GM12878 (cell line): ENCODE results near the gene RNF168. TPM values are rescaled to one million over a fixed set of nuclear protein-coding genes. Genes with fewer than 3 reads are reported as not detected.

Experiments
- ATAC-seq: fragments of 200-7000 bp; cut with Tn5 transposase; 3 replicates; pipeline ENCODE4 v1.9.1; 2020; ENCODE audit warnings: mild to moderate bottlenecking, moderate library complexity
- BruUV-seq: library from RNA; stranded (reverse); fragments of 400-500 nt; replicated peaks from 2 replicates; lab custom pipeline; 2021; lab: Mats Ljungman, UMichigan
- CTCF ChIA-PET: fragments of 300-600 bp; sonication (Branson Sonifier 250); formaldehyde crosslinking; extraction: SDS; loops from one replicate; lab custom pipeline; 2021; ENCODE audit warnings: inconsistent platforms; lab: Yijun Ruan, JAX
- POLR2A ChIA-PET: fragments of 350-600 bp; formaldehyde crosslinking; extraction: SDS; loops from one replicate; lab custom pipeline; 2021; ENCODE audit warnings: inconsistent platforms; lab: Charles Lee
- RAD21 ChIA-PET: fragments of 300-600 bp; sonication (Branson Sonifier 250); formaldehyde crosslinking; loops from one replicate; lab custom pipeline; 2023; ENCODE audit warnings: antibody characterized with exemption; ENCODE audit not compliant: unreplicated experiment; lab: Charles Lee
- SMC1A ChIA-PET: fragments of 300-600 bp; sonication (Branson Sonifier 250); formaldehyde crosslinking; loops from one replicate; lab custom pipeline; 2023; ENCODE audit not compliant: unreplicated experiment, uncharacterized antibody; lab: Charles Lee
- DNase-seq: peaks from one replicate; pipeline ENCODE4 v3.0.0-alpha.2; 2011; ENCODE audit warnings: low read depth, low spot score
- FAIRE-seq: peaks from 3 replicates; lab custom pipeline; 2011; peaks lifted over from hg19 to GRCh38; lab: Jason Lieb, UNC
- H2AFZ ChIP-seq: 2 replicates; pipeline ENCODE4 v1.6.0; 2011; ENCODE audit warnings: low read depth, low read length, control low read depth; ENCODE audit not compliant: control insufficient read depth
- H3K27ac ChIP-seq: 2 replicates; pipeline ENCODE4 v1.5.1; 2011; ENCODE audit warnings: control low read depth; ENCODE audit not compliant: control insufficient read depth, insufficient read depth
- H3K27me3 ChIP-seq, 2 experiments: replicated peaks in 1 of 2; 2 replicates each; pipeline versions ENCODE4 v1.6.0 to v1.6.1; 2011; ENCODE audit warnings: low read length in 1 of 2; ENCODE audit not compliant: control insufficient read depth in 2 of 2, insufficient read depth in 2 of 2
- H3K36me3 ChIP-seq, 2 experiments: 2 replicates each; pipeline ENCODE4 v1.5.1; 2011; ENCODE audit warnings: low read length in 1 of 2; ENCODE audit not compliant: control insufficient read depth in 2 of 2, insufficient read depth in 2 of 2
- H3K4me1 ChIP-seq: 2 replicates; pipeline ENCODE4 v1.6.1; 2011; ENCODE audit warnings: mild to moderate bottlenecking, low read length, moderate library complexity, mixed read lengths; ENCODE audit not compliant: control insufficient read depth, insufficient read depth
- H3K4me2 ChIP-seq: 2 replicates; pipeline ENCODE4 v1.6.0; 2011; ENCODE audit warnings: control low read depth; ENCODE audit not compliant: control insufficient read depth, insufficient read depth
- H3K4me3 ChIP-seq: fragments of 200-600 bp; sonication (generic); 2 replicates; pipeline ENCODE4 v1.5.1; 2016
- H3K79me2 ChIP-seq: 2 replicates; pipeline ENCODE4 v1.6.0; 2011; ENCODE audit warnings: low read length; ENCODE audit not compliant: control insufficient read depth, insufficient read depth
- H3K9ac ChIP-seq: 2 replicates; pipeline ENCODE4 v1.8.0; 2011; ENCODE audit warnings: low read length, control low read depth, mixed read lengths; ENCODE audit not compliant: control insufficient read depth, insufficient read depth
- H3K9me3 ChIP-seq: replicated peaks from 3 replicates; pipeline ENCODE4 v1.5.1; 2011; ENCODE audit warnings: mild to moderate bottlenecking, low read length; ENCODE audit not compliant: control insufficient read depth, insufficient read depth
- H4K20me1 ChIP-seq: 2 replicates; pipeline ENCODE4 v1.6.0; 2011; ENCODE audit not compliant: control insufficient read depth, insufficient read depth
- ASH2L ChIP-seq: fragments of 300-600, 200-600 bp; sonication (generic); IDR thresholded peaks from 2 replicates; pipeline ENCODE4 v1.6.1; 2017; ENCODE audit warnings: low read depth, mild to moderate bottlenecking, borderline replicate concordance
- BHLHE40 ChIP-seq, 2 experiments: fragments of 450-650 bp in 1 of 2; IDR thresholded peaks; 2 replicates each; pipeline ENCODE4 v1.6.1; 2011 to 2017; ENCODE audit warnings: low read depth in 2 of 2, borderline replicate concordance in 1 of 2, improper control_type of control experiment in 1 of 2, low read length in 1 of 2, mild to moderate bottlenecking in 1 of 2
- EGR1 ChIP-seq, 2 experiments: IDR thresholded peaks; 1 replicate in 1 of 2; 2 replicates in 1 of 2; pipeline ENCODE4 v1.6.1; 2011 to 2012; ENCODE audit warnings: low read depth in 2 of 2, low read length in 2 of 2, borderline replicate concordance in 1 of 2, mild to moderate bottlenecking in 1 of 2, moderate library complexity in 1 of 2
- GABPA ChIP-seq: IDR thresholded peaks from 2 replicates; pipeline ENCODE4 v1.6.1; 2014; ENCODE audit warnings: antibody characterized with exemption, low read depth, mild to moderate bottlenecking, inconsistent platforms
- HDGF ChIP-seq: fragments of 450-650 bp; IDR thresholded peaks from 2 replicates; pipeline ENCODE4 v1.6.1; 2016; ENCODE audit warnings: antibody characterized with exemption
- JUNB ChIP-seq: IDR thresholded peaks from 2 replicates; pipeline ENCODE4 v1.6.1; 2016; ENCODE audit warnings: antibody characterized with exemption, mild to moderate bottlenecking
- MLLT1 ChIP-seq: fragments of 450-650 bp; IDR thresholded peaks from 2 replicates; pipeline ENCODE4 v1.6.1; 2016; ENCODE audit warnings: mild to moderate bottlenecking
- NFYA ChIP-seq: IDR thresholded peaks from 2 replicates; pipeline ENCODE4 v1.6.1; 2011; ENCODE audit warnings: low read depth, mild to moderate bottlenecking, low read length, improper control_type of control experiment, borderline replicate concordance
- PAX8 ChIP-seq: fragments of 450-650 bp; IDR thresholded peaks from 2 replicates; pipeline ENCODE4 v1.6.1; 2017; ENCODE audit warnings: mild to moderate bottlenecking, moderate library complexity
- RAD51 ChIP-seq: fragments of 450-650 bp; IDR thresholded peaks from 2 replicates; pipeline ENCODE4 v1.6.1; 2016; ENCODE audit warnings: moderate library complexity, mild to moderate bottlenecking, inconsistent platforms
- SKIL ChIP-seq: fragments of 450-650 bp; IDR thresholded peaks from 2 replicates; pipeline ENCODE4 v1.6.1; 2017; ENCODE audit warnings: mild to moderate bottlenecking, low read depth, inconsistent platforms; ENCODE audit not compliant: poor library complexity, severe bottlenecking
- TARDBP ChIP-seq: IDR thresholded peaks from 2 replicates; pipeline ENCODE4 v1.6.1; 2016; ENCODE audit warnings: borderline replicate concordance
- YBX1 ChIP-seq: fragments of 450-650 bp; IDR thresholded peaks from 2 replicates; pipeline ENCODE4 v1.6.1; 2016; ENCODE audit warnings: antibody characterized with exemption
- WGBS: methylation state at CpG from one replicate; pipeline ENCODE4 v1.1.6; 2016; ENCODE audit warnings: low lambda C conversion rate; ENCODE audit not compliant: insufficient replicate concordance, insufficient coverage; ENCODE audit errors: missing lambda C conversion rate; 5-methylcytosine and 5-hydroxymethylcytosine counted together
- in situ Hi-C: fragments of 300-500 bp; cut with MboI; formaldehyde crosslinking; loops from 9 replicates; pipeline ENCODE4 v1.14.3; 2018; ENCODE audit warnings: mixed read lengths
- intact Hi-C: fragments of 100-400 bp; cut with micrococcal nuclease; formaldehyde crosslinking; loops from one replicate; pipeline ENCODE4 v1.14.2; 2022; ENCODE audit not compliant: unreplicated experiment
- polyA plus RNA-seq, 11 experiments: library from polyadenylated mRNA; depleted of rRNA in 4 of 11; unstranded in 6 of 11; stranded (reverse) in 5 of 11; fragments of >200 nt; fragmentation: Nextera tagmentation in 4 of 11; fragmentation: Illumina TruSeq in 1 of 11; extraction: Ambion mirVana in 4 of 11; extraction: Trizol in 1 of 11; gene quantifications; 1 replicate in 1 of 11; 2 replicates in 10 of 11; pipeline versions ENCODE4 v1.2.1 to v1.2.3, GENCODE V29; 2011 to 2016; ENCODE audit warnings: inconsistent platforms in 2 of 11, missing spikeins in 2 of 11, low read depth in 1 of 11
- total RNA-seq, 4 experiments: library from RNA; depleted of rRNA in 3 of 4; stranded (reverse); fragments of >200 nt in 3 of 4; fragmentation: Illumina TruSeq in 1 of 4; extraction: Trizol in 1 of 4; gene quantifications; 2 replicates each; pipeline versions ENCODE4 v1.2.1 to v1.2.3, GENCODE V29; 2013 to 2021
- TF ChIP-seq, protein P1 (sequence below): fragments of 450-650 bp; IDR thresholded peaks from 2 replicates; pipeline ENCODE4 v1.6.1; 2017; ENCODE audit warnings: antibody characterized with exemption, mild to moderate bottlenecking, moderate library complexity
- TF ChIP-seq, protein P2 (sequence below): IDR thresholded peaks from 2 replicates; pipeline ENCODE4 v1.6.1; 2011; ENCODE audit warnings: borderline replicate concordance, low read depth, mild to moderate bottlenecking, moderate library complexity, low read length; ENCODE audit not compliant: insufficient read depth, poor library complexity, severe bottlenecking
- TF ChIP-seq, protein P3 (sequence below): fragments of 450-650 bp; IDR thresholded peaks from 2 replicates; pipeline ENCODE4 v1.6.1; 2014; ENCODE audit warnings: mild to moderate bottlenecking

The RNF168 gene
- total and polyA plus RNA-seq, 10 of the 15 experiments (the other 5 are each of a cell fraction or from before 2014, with no cell fraction given), result 12.7 to 47.5 (median 24.8) TPM

- Histone ChIP-seq H3K4me1 (no peaks in the 10 kb centered on the region), H4K20me1 (no peaks in the 10 kb centered on the region), H3K27me3 (no peaks in the 10 kb centered on the region), H3K9me3 (peaks cover 5% of the 10 kb centered on the region; the same call in 2 of the 3 replicates), H3K4me3 (no peak overlapping the region), H2AFZ (no peak overlapping the region), H3K9ac (no peak overlapping the region), H3K27ac (no peak overlapping the region), H3K36me3 (no peaks in the 10 kb centered on the region), H3K79me2 (no peaks in the 10 kb centered on the region), H3K4me2 (no peak overlapping the region)
- in situ Hi-C loops (no loop called here), intact Hi-C loops (no loop called here)
- RAD21 ChIA-PET, result no interaction called here
- no peak for DNase-seq
- SMC1A ChIA-PET, result no interaction called here
- ATAC-seq, result no peak
- no peak for FAIRE-seq
- 82% methylated on average over 5 of the region's 5 CpGs for WGBS
- POLR2A ChIA-PET, result no interaction called here
- CTCF ChIA-PET, result no interaction called here
- BruUV-seq, result no TSS peak
- TF ChIP-seq PAX8, result no peak
- no peak for TF ChIP-seq RAD51
- TF ChIP-seq MLLT1, result no peak
- no peak for TF ChIP-seq JUNB
- TF ChIP-seq BHLHE40 (IDR thresholded peaks at IDR 0.05; ENCODE audit: borderline replicate concordance in 1 of 2, low read depth in 2 of 2, low read length in 1 of 2), result no peak
- TF ChIP-seq, protein P1, sequence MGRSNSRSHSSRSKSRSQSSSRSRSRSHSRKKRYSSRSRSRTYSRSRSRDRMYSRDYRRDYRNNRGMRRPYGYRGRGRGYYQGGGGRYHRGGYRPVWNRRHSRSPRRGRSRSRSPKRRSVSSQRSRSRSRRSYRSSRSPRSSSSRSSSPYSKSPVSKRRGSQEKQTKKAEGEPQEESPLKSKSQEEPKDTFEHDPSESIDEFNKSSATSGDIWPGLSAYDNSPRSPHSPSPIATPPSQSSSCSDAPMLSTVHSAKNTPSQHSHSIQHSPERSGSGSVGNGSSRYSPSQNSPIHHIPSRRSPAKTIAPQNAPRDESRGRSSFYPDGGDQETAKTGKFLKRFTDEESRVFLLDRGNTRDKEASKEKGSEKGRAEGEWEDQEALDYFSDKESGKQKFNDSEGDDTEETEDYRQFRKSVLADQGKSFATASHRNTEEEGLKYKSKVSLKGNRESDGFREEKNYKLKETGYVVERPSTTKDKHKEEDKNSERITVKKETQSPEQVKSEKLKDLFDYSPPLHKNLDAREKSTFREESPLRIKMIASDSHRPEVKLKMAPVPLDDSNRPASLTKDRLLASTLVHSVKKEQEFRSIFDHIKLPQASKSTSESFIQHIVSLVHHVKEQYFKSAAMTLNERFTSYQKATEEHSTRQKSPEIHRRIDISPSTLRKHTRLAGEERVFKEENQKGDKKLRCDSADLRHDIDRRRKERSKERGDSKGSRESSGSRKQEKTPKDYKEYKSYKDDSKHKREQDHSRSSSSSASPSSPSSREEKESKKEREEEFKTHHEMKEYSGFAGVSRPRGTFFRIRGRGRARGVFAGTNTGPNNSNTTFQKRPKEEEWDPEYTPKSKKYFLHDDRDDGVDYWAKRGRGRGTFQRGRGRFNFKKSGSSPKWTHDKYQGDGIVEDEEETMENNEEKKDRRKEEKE, result no peak
- TF ChIP-seq TARDBP, result no peak
- TF ChIP-seq GABPA, result no peak
- no peak for TF ChIP-seq EGR1 (IDR thresholded peaks at IDR 0.05; ENCODE audit: borderline replicate concordance in 1 of 2, low read depth in 2 of 2, low read length in 2 of 2)
- no peak for TF ChIP-seq NFYA
- no peak for TF ChIP-seq HDGF
- TF ChIP-seq, protein P2, sequence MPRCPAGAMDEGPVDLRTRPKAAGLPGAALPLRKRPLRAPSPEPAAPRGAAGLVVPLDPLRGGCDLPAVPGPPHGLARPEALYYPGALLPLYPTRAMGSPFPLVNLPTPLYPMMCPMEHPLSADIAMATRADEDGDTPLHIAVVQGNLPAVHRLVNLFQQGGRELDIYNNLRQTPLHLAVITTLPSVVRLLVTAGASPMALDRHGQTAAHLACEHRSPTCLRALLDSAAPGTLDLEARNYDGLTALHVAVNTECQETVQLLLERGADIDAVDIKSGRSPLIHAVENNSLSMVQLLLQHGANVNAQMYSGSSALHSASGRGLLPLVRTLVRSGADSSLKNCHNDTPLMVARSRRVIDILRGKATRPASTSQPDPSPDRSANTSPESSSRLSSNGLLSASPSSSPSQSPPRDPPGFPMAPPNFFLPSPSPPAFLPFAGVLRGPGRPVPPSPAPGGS, result no peak
- no peak for TF ChIP-seq YBX1
- TF ChIP-seq SKIL, result no peak
- TF ChIP-seq, protein P3, sequence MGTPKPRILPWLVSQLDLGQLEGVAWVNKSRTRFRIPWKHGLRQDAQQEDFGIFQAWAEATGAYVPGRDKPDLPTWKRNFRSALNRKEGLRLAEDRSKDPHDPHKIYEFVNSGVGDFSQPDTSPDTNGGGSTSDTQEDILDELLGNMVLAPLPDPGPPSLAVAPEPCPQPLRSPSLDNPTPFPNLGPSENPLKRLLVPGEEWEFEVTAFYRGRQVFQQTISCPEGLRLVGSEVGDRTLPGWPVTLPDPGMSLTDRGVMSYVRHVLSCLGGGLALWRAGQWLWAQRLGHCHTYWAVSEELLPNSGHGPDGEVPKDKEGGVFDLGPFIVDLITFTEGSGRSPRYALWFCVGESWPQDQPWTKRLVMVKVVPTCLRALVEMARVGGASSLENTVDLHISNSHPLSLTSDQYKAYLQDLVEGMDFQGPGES, result no peak
- no peak for TF ChIP-seq ASH2L
These were observed 43.0 kb upstream of the RNF168 start for GRCh38 chr3:196546537-196546936.
